ENCODE measurements around the gene PAK5. TPM values are rescaled to one million over a fixed set of nuclear protein-coding genes. Genes with fewer than 3 reads are reported as not detected.

PAK5 gene
- total and polyA plus RNA-seq, 4 donors: 0.03 to 0.51 (median 0.16) TPM

DNA sequence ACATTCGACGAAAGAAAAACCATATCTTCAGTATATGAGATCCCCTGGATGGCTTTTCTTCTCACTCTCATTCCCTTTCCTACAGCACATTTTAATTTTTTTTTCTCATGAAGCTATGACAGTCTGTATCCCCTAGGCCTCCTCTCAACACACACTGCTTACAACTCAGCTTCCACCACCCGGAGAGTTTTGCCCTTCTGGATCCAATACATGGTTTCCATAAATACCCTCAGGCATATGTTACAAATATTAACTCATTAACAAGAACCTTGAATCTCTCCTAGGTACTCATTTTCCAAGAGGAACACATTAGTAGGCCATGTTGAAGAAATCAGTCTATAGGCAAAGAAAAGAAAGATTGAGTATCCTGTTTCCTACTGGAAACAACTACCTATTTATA, 44.0 kb downstream of the PAK5 start:
- TF ChIP-seq, protein P1, sequence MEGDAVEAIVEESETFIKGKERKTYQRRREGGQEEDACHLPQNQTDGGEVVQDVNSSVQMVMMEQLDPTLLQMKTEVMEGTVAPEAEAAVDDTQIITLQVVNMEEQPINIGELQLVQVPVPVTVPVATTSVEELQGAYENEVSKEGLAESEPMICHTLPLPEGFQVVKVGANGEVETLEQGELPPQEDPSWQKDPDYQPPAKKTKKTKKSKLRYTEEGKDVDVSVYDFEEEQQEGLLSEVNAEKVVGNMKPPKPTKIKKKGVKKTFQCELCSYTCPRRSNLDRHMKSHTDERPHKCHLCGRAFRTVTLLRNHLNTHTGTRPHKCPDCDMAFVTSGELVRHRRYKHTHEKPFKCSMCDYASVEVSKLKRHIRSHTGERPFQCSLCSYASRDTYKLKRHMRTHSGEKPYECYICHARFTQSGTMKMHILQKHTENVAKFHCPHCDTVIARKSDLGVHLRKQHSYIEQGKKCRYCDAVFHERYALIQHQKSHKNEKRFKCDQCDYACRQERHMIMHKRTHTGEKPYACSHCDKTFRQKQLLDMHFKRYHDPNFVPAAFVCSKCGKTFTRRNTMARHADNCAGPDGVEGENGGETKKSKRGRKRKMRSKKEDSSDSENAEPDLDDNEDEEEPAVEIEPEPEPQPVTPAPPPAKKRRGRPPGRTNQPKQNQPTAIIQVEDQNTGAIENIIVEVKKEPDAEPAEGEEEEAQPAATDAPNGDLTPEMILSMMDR (IDR thresholded peaks at IDR 0.05; ENCODE audit: control extremely low read depth, extremely low read depth): no peak
- Histone ChIP-seq H3K36me3 (ENCODE audit: control insufficient read depth in 4 of 4, insufficient read depth in 4 of 4, low read length in 4 of 4) (no peaks in the 10 kb centered on the region), H3K4me3 (no peak overlapping the region), H3K9ac (ENCODE audit: insufficient read depth in 1 of 2, low read length in 2 of 2) (no peak overlapping the region), H3K27ac (ENCODE audit: low read depth in 1 of 2, low read length in 1 of 2) (no peak overlapping the region), H3K4me1 (ENCODE audit: control insufficient read depth in 5 of 5, insufficient read depth in 5 of 5, low read length in 5 of 5) (no peaks in the 10 kb centered on the region), H3K9me3 (ENCODE audit: control insufficient read depth in 4 of 4, insufficient read depth in 3 of 4, low read length in 3 of 4) (no peaks in the 10 kb centered on the region), H3K27me3 (ENCODE audit: control insufficient read depth in 3 of 3, insufficient read depth in 3 of 3, low read length in 2 of 3) (no peaks in the 10 kb centered on the region)
- 86 to 90% methylated on average over 3 of the region's 3 CpGs for WGBS, 2 donors
- no peak for ATAC-seq (ENCODE audit: insufficient read depth, low FRiP score)
- no peak for DNase-seq

DNA sequence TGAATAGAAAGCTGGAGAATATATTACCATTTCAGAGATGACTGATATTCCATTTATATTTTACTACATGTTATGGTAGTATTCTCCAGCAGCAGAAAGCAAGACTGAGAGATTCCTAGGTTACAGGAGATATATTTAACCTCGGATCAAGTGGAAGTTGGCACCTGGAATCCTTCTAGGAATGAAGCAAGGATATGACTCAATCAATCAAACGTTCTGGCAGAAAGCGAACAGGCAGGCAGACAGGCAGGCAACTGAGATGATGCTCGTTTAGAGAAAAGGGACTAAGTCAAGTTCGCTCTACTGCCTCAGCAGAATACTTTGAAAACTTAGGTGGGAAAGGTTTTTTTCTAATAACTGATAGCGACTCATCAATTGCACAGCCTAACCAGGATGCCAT, 46.2 kb downstream of the PAK5 start:
- DNase-seq (no peak), ATAC-seq (ENCODE audit: insufficient read depth, low FRiP score) (no peak)
- H3K27me3 ChIP-seq (ENCODE audit: control insufficient read depth in 3 of 3, insufficient read depth in 3 of 3, low read length in 2 of 3): no peaks in the 10 kb centered on the region
- no peaks in the 10 kb centered on the region for H3K4me1 ChIP-seq (ENCODE audit: control insufficient read depth in 5 of 5, insufficient read depth in 5 of 5, low read length in 5 of 5)
- no peaks in the 10 kb centered on the region for H3K36me3 ChIP-seq (ENCODE audit: control insufficient read depth in 4 of 4, insufficient read depth in 4 of 4, low read length in 4 of 4)
- H3K27ac ChIP-seq (ENCODE audit: low read depth in 1 of 2, low read length in 1 of 2): no peak overlapping the region
- H3K9ac ChIP-seq (ENCODE audit: insufficient read depth in 1 of 2, low read length in 2 of 2): no peak overlapping the region
- WGBS, 2 donors: 71 to 77% methylated on average over 6 of the region's 6 CpGs
- H3K9me3 ChIP-seq (ENCODE audit: control insufficient read depth in 4 of 4, insufficient read depth in 3 of 4, low read length in 3 of 4): no peaks in the 10 kb centered on the region
- H3K4me3 ChIP-seq: no peak overlapping the region
- TF ChIP-seq, protein P1 (IDR thresholded peaks at IDR 0.05; ENCODE audit: control extremely low read depth, extremely low read depth): no peak

DNA sequence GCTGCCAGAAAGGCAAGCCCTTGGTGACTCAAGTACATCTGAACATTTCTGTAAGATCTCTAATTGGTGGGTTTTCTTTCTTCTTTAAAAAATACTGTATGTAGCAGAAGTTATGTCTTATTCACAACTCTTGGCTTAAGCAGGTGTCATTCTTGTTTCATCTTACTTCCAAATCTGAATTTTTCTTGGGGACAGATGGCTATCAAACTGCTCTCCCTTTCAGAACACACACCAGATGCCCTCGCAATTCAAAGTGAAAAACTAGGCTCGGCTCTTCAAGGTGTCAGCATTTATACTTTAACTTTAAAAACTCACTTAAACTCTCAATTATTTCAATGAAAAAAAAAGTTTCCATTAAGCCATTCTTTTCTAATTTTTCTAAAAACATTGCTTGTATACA, 49.7 kb downstream of the PAK5 start:
- H3K4me1 ChIP-seq (ENCODE audit: control insufficient read depth in 5 of 5, insufficient read depth in 5 of 5, low read length in 5 of 5): no peaks in the 10 kb centered on the region
- no peaks in the 10 kb centered on the region for H3K9me3 ChIP-seq (ENCODE audit: control insufficient read depth in 4 of 4, insufficient read depth in 3 of 4, low read length in 3 of 4)
- TF ChIP-seq, protein P1 (IDR thresholded peaks at IDR 0.05; ENCODE audit: control extremely low read depth, extremely low read depth): no peak
- ATAC-seq (ENCODE audit: insufficient read depth, low FRiP score): no peak
- WGBS, 2 donors: 89% methylated on average over 2 of the region's 2 CpGs
- DNase-seq: no peak
- H3K9ac ChIP-seq (ENCODE audit: insufficient read depth in 1 of 2, low read length in 2 of 2): no peak overlapping the region
- H3K4me3 ChIP-seq: no peak overlapping the region
- no peaks in the 10 kb centered on the region for H3K36me3 ChIP-seq (ENCODE audit: control insufficient read depth in 4 of 4, insufficient read depth in 4 of 4, low read length in 4 of 4)
- H3K27me3 ChIP-seq (ENCODE audit: control insufficient read depth in 3 of 3, insufficient read depth in 3 of 3, low read length in 2 of 3): no peaks in the 10 kb centered on the region
- no peak overlapping the region for H3K27ac ChIP-seq (ENCODE audit: low read depth in 1 of 2, low read length in 1 of 2)

DNA sequence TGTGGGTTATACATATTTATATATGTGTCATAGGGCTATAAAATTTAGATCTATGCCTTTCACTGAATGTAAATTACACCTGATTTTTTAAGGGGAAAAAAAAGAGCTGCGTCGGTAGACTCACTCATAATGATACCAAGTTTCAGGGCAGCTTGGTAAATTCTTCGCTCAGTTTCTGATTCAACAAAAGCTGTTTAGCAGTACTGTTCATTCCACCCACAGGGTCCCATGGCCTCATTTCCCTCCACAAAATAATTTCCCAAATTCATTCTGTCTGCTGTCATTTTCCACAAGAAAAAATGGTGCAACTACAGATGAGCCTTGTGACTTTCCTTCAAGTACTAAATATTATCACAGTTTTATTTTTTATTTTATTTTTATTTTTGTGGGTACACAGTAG, 63.7 kb downstream of the PAK5 start:
- DNase-seq (no peak), ATAC-seq (ENCODE audit: insufficient read depth, low FRiP score) (no peak)
- Histone ChIP-seq H3K36me3 (ENCODE audit: control insufficient read depth in 4 of 4, insufficient read depth in 4 of 4, low read length in 4 of 4) (no peaks in the 10 kb centered on the region), H3K27me3 (ENCODE audit: control insufficient read depth in 3 of 3, insufficient read depth in 3 of 3, low read length in 2 of 3) (no peaks in the 10 kb centered on the region), H3K27ac (ENCODE audit: low read depth in 1 of 2, low read length in 1 of 2) (no peak overlapping the region), H3K9me3 (ENCODE audit: control insufficient read depth in 4 of 4, insufficient read depth in 3 of 4, low read length in 3 of 4) (peaks cover 0 to 3% (median under 1%) of the 10 kb centered on the region in 4 donors), H3K9ac (ENCODE audit: insufficient read depth in 1 of 2, low read length in 2 of 2) (no peak overlapping the region), H3K4me3 (no peak overlapping the region), H3K4me1 (ENCODE audit: control insufficient read depth in 5 of 5, insufficient read depth in 5 of 5, low read length in 5 of 5) (no peaks in the 10 kb centered on the region)
- TF ChIP-seq, protein P1 (IDR thresholded peaks at IDR 0.05; ENCODE audit: control extremely low read depth, extremely low read depth): no peak
- WGBS, 2 donors: 90 to 94% methylated on average over 3 of the region's 3 CpGs
